ENCODE data around the gene GALNT1.

GRCh38 chr18:35750929-35751328 lies 169.4 kb downstream of the GALNT1 start:
- TF ChIP-seq CTCF (IDR thresholded peaks at IDR 0.05), result no peak
- no peak for TF ChIP-seq POLR2A (IDR thresholded peaks at IDR 0.05)

Measured in prostate gland (tissue), 2 donors.